ENCODE results near the gene CLTCL1.
"Not testable (repeated sequence)": the region's sequence is repeated elsewhere in the genome, so short reads cannot be mapped to it uniquely, and the experiment has no call there.

CLTCL1 gene

GRCh38 chr22:19175602-19176174 lies 115.8 kb downstream of the CLTCL1 start:
- no peak for DNase-seq (ENCODE audit: low read depth)

- no peak for DNase-seq (ENCODE audit: low read depth)
Measured at GRCh38 chr22:19175026-19175601, 116.4 kb downstream of the CLTCL1 start.

GRCh38 chr22:19174106-19175025 lies 117.2 kb downstream of the CLTCL1 start:
- no peak for DNase-seq (ENCODE audit: low read depth)

GRCh38 chr22:19173047-19174035 lies 118.2 kb downstream of the CLTCL1 start:
- no peak for DNase-seq (ENCODE audit: low read depth)

GRCh38 chr22:19172213-19173046 lies 119.1 kb downstream of the CLTCL1 start:
- no peak for DNase-seq (ENCODE audit: low read depth)

- no peak for DNase-seq (ENCODE audit: low read depth)
Measured at GRCh38 chr22:19169947-19170318, 121.6 kb downstream of the CLTCL1 start.

- DNase-seq (ENCODE audit: low read depth), result no peak
Measured at GRCh38 chr22:19169002-19169946, 122.2 kb downstream of the CLTCL1 start.

GRCh38 chr22:19168088-19168890 lies 123.2 kb downstream of the CLTCL1 start:
- DNase-seq (ENCODE audit: low read depth), result no peak

- DNase-seq (ENCODE audit: low read depth), result no peak
Measured at GRCh38 chr22:19167106-19167869, 124.2 kb downstream of the CLTCL1 start.

- DNase-seq (ENCODE audit: low read depth), result no peak
Measured at GRCh38 chr22:19166421-19166820, 125.1 kb downstream of the CLTCL1 start.

- no peak for DNase-seq (ENCODE audit: low read depth)
Measured at GRCh38 chr22:19164425-19164824, 127.1 kb downstream of the CLTCL1 start.

GRCh38 chr22:19158649-19159048 lies 132.9 kb downstream of the CLTCL1 start:
- DNase-seq (ENCODE audit: low read depth), result not testable (repeated sequence)

- not testable (repeated sequence) for DNase-seq (ENCODE audit: low read depth)
Measured at GRCh38 chr22:19156109-19156508, 135.4 kb downstream of the CLTCL1 start.

GRCh38 chr22:19152942-19153883 lies 138.3 kb downstream of the CLTCL1 start:
- DNase-seq (ENCODE audit: low read depth), result no peak

GRCh38 chr22:19151329-19152191 lies 140.0 kb downstream of the CLTCL1 start:
- DNase-seq (ENCODE audit: low read depth), result no peak

Data from stimulated activated CD8-positive, alpha-beta memory T cell treated with anti-CD3 and anti-CD28 coated beads, Interleukin-4, amount 100 ng/mL, for 24 hours (primary cell).